Nephron (organoid): ENCODE results near the gene CEBPZ.

Experiments
- H3K27ac Mint-ChIP-seq, 3 experiments: 2 replicates each; pipeline ENCODE4 v1.8.0; 2020; ENCODE audit warnings: mixed read lengths in 3 of 3, mild to moderate bottlenecking in 2 of 3, moderate library complexity in 1 of 3
- H3K27me3 Mint-ChIP-seq: 2 replicates; pipeline ENCODE4 v1.8.0; 2021; ENCODE audit warnings: low read depth, mild to moderate bottlenecking, moderate library complexity, mixed read lengths
- H3K36me3 Mint-ChIP-seq: 2 replicates; pipeline ENCODE4 v1.8.0; 2020; ENCODE audit warnings: low read depth, mixed read lengths
- H3K4me1 Mint-ChIP-seq: 2 replicates; pipeline ENCODE4 v1.8.0; 2020; ENCODE audit warnings: mixed read lengths
- H3K4me3 Mint-ChIP-seq, 3 experiments: 2 replicates each; pipeline ENCODE4 v1.8.0; 2020; ENCODE audit warnings: mild to moderate bottlenecking in 3 of 3, mixed read lengths in 3 of 3, moderate library complexity in 2 of 3
- H3K9me3 Mint-ChIP-seq: 2 replicates; pipeline ENCODE4 v1.8.0; 2020; ENCODE audit warnings: mixed read lengths
- TF ChIP-seq, protein P1 (sequence below), 3 experiments: fragments of 200-600 bp; sonication (generic); IDR thresholded peaks; one replicate each; pipeline ENCODE4 v1.5.0; 2021; ENCODE audit warnings: antibody characterized with exemption in 3 of 3; ENCODE audit not compliant: unreplicated experiment in 3 of 3

The CEBPZ gene

DNA sequence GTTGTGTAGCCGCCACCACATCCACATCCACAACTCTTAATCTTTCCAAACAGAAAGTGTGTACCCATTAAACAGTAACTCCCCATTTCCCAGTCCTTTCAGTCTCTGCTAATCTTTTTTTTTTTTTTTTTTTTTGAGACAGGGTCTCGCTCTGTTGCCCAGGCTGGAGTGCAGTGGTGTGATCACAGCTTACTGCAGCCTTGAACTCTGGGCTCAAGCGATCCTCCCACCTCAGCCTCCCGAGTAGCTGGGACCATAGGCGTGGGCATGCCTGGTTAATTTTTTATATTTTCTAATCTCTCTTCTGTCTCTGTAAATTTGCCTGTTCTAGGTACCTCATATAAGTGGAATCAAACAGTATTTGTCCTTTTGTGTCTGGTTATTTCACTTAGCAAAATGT, 78.2 kb downstream of the CEBPZ start:
- H3K27ac Mint-ChIP-seq, result no peak overlapping the region
- no peak overlapping the region for H3K4me3 Mint-ChIP-seq
- H3K4me1 Mint-ChIP-seq, result peaks cover 18% of the 10 kb centered on the region
- H3K27me3 Mint-ChIP-seq, result no peaks in the 10 kb centered on the region
- TF ChIP-seq, protein P1, sequence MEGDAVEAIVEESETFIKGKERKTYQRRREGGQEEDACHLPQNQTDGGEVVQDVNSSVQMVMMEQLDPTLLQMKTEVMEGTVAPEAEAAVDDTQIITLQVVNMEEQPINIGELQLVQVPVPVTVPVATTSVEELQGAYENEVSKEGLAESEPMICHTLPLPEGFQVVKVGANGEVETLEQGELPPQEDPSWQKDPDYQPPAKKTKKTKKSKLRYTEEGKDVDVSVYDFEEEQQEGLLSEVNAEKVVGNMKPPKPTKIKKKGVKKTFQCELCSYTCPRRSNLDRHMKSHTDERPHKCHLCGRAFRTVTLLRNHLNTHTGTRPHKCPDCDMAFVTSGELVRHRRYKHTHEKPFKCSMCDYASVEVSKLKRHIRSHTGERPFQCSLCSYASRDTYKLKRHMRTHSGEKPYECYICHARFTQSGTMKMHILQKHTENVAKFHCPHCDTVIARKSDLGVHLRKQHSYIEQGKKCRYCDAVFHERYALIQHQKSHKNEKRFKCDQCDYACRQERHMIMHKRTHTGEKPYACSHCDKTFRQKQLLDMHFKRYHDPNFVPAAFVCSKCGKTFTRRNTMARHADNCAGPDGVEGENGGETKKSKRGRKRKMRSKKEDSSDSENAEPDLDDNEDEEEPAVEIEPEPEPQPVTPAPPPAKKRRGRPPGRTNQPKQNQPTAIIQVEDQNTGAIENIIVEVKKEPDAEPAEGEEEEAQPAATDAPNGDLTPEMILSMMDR (IDR thresholded peaks at IDR 0.05; ENCODE audit: unreplicated experiment in 3 of 3), result no peak
- peaks cover 42% of the 10 kb centered on the region for H3K36me3 Mint-ChIP-seq
- H3K9me3 Mint-ChIP-seq, result peaks cover 10% of the 10 kb centered on the region
